Liver (tissue), 3 donors: ENCODE data around the gene TUBGCP6.

Experiments used
- CTCF ChIP-seq: fragments of 150-350 bp; IDR thresholded peaks from 2 replicates; pipeline ENCODE4 v1.5.1; 2017; ENCODE audit warnings: improper control_type of control experiment, low read depth, low read length; ENCODE audit not compliant: missing input control
- GABPA ChIP-seq, 2 donors: IDR thresholded peaks in 1 of 2; conservative IDR thresholded peaks in 1 of 2; 2 replicates each; pipeline ENCODE4 v1.6.1; 2016; ENCODE audit warnings: antibody characterized with exemption in 2 of 2, mild to moderate bottlenecking in 1 of 2, moderate library complexity in 1 of 2
- JUND ChIP-seq, 2 donors: IDR thresholded peaks; 2 replicates each; pipeline ENCODE4 v1.6.1; 2016; ENCODE audit warnings: antibody characterized with exemption in 2 of 2
- YY1 ChIP-seq: IDR thresholded peaks from 2 replicates; pipeline ENCODE4 v1.6.1; 2016; ENCODE audit warnings: antibody characterized with exemption, mild to moderate bottlenecking
- donor health status: healthy.
- donor health status: healthy.

- TF ChIP-seq CTCF (peak; percentile 6), GABPA (IDR thresholded peaks at IDR 0.05 in 1 of 2, conservative IDR thresholded peaks at IDR 0.05 in 1 of 2) (no peak), YY1 (no peak), JUND (IDR thresholded peaks at IDR 0.05) (no peak)
Observed at GRCh38 chr22:50271519-50271970, 26.7 kb upstream of the TUBGCP6 start.
